NOMO-1 (cell line): ENCODE results near the gene MMAB.

Experiments
- DNase-seq, 2 experiments: peaks; one replicate each; lab custom pipeline; 2025; ENCODE audit not compliant: unreplicated experiment in 2 of 2; lab: John Stamatoyannopoulos, UW

Gene MMAB

GRCh38 chr12:109586385-109587296, 13.3 kb upstream of the MMAB start:
- no peak for DNase-seq

- DNase-seq: no peak
These were observed 10.4 kb upstream of the MMAB start for GRCh38 chr12:109583733-109584132.

GRCh38 chr12:109582636-109583035, 9.3 kb upstream of the MMAB start:
- DNase-seq: no peak

- no peak for DNase-seq
These were observed 8.6 kb upstream of the MMAB start for GRCh38 chr12:109581856-109582255.

- DNase-seq: no peak
These were observed 8.0 kb upstream of the MMAB start for GRCh38 chr12:109581334-109581691.

- no peak for DNase-seq
These were observed 7.5 kb upstream of the MMAB start for GRCh38 chr12:109580684-109581333.

GRCh38 chr12:109580272-109580671, 7.0 kb upstream of the MMAB start:
- DNase-seq: no peak

- no peak for DNase-seq
These were observed 6.3 kb upstream of the MMAB start for GRCh38 chr12:109579639-109580038.

- DNase-seq: no peak
These were observed 5.1 kb upstream of the MMAB start for GRCh38 chr12:109578330-109578927.

GRCh38 chr12:109577311-109577710, 4.0 kb upstream of the MMAB start:
- no peak for DNase-seq

- no peak for DNase-seq
These were observed 2.4 kb upstream of the MMAB start for GRCh38 chr12:109575683-109576082.

GRCh38 chr12:109573914-109574244, 575 bp upstream of the MMAB start:
- no peak for DNase-seq

GRCh38 chr12:109572506-109572845, 828 bp downstream of the MMAB start:
- DNase-seq: no peak

GRCh38 chr12:109571773-109572505, 1.4 kb downstream of the MMAB start:
- DNase-seq: no peak

- DNase-seq: no peak
These were observed 4.8 kb downstream of the MMAB start for GRCh38 chr12:109568486-109568885.

GRCh38 chr12:109567967-109568366, 5.3 kb downstream of the MMAB start:
- no peak for DNase-seq

- no peak for DNase-seq
These were observed 6.0 kb downstream of the MMAB start for GRCh38 chr12:109567296-109567695.

- no peak for DNase-seq
These were observed 6.9 kb downstream of the MMAB start for GRCh38 chr12:109566424-109566823.

GRCh38 chr12:109563291-109564284, 9.7 kb downstream of the MMAB start:
- DNase-seq: no peak

- DNase-seq: no peak
These were observed 10.4 kb downstream of the MMAB start for GRCh38 chr12:109562871-109563270.
